Measurements from ENCODE around the gene SERTAD4.

DNA sequence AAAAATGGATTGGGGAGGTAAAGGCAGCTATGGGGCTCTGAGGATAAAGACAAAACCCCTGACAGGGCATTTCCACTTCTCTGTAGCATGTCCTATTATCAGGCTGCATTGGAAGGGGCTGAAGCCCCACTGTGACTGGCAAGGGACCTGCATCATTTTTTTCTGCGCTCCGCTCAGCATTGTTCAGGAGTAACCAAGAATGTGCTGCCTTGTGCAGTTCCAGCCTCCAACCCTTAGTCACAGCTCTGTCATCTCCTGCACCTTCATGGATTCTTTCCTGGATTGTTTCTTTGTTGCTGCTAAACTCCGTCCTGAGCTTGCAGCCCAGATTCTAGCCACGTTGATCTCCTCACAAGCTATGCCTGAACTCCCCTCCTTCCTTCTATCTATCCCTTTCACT is 37.4 kb downstream of the SERTAD4 start:
- TF ChIP-seq, protein P1, sequence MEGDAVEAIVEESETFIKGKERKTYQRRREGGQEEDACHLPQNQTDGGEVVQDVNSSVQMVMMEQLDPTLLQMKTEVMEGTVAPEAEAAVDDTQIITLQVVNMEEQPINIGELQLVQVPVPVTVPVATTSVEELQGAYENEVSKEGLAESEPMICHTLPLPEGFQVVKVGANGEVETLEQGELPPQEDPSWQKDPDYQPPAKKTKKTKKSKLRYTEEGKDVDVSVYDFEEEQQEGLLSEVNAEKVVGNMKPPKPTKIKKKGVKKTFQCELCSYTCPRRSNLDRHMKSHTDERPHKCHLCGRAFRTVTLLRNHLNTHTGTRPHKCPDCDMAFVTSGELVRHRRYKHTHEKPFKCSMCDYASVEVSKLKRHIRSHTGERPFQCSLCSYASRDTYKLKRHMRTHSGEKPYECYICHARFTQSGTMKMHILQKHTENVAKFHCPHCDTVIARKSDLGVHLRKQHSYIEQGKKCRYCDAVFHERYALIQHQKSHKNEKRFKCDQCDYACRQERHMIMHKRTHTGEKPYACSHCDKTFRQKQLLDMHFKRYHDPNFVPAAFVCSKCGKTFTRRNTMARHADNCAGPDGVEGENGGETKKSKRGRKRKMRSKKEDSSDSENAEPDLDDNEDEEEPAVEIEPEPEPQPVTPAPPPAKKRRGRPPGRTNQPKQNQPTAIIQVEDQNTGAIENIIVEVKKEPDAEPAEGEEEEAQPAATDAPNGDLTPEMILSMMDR (IDR thresholded peaks at IDR 0.05; ENCODE audit: low read depth, low read length, missing input control), result no peak
- TF ChIP-seq JUND (IDR thresholded peaks at IDR 0.05), result no peak
